Calu3 (cell line): Measurements from ENCODE around the gene NRG3. TPM values are rescaled to one million over a fixed set of nuclear protein-coding genes. Genes with fewer than 3 reads are reported as not detected.

Source experiments
- BruUV-seq: library from RNA; stranded (reverse); fragments of 400-500 nt; replicated peaks from 2 replicates; lab custom pipeline; 2021; lab: Mats Ljungman, UMichigan
- CTCF ChIA-PET: fragments of 300-600 bp; sonication (Branson Sonifier 250); formaldehyde crosslinking; loops from one replicate; lab custom pipeline; 2022; ENCODE audit warnings: antibody characterized with exemption; lab: Charles Lee
- DNase-seq: peaks from one replicate; pipeline ENCODE4 v3.0.0; 2022
- H3K27ac Mint-ChIP-seq: one replicate; pipeline ENCODE4 v1.8.0; 2022; ENCODE audit warnings: mixed read lengths; ENCODE audit not compliant: unreplicated experiment
- H3K27me3 Mint-ChIP-seq: one replicate; pipeline ENCODE4 v1.8.0; 2022; ENCODE audit warnings: mixed read lengths; ENCODE audit not compliant: unreplicated experiment
- H3K36me3 Mint-ChIP-seq: one replicate; pipeline ENCODE4 v1.8.0; 2022; ENCODE audit warnings: mild to moderate bottlenecking, moderate library complexity, mixed read lengths; ENCODE audit not compliant: insufficient read depth, unreplicated experiment
- H3K4me1 Mint-ChIP-seq: one replicate; pipeline ENCODE4 v1.8.0; 2022; ENCODE audit warnings: mild to moderate bottlenecking, low read depth, mixed read lengths; ENCODE audit not compliant: unreplicated experiment
- H3K4me3 Mint-ChIP-seq: one replicate; pipeline ENCODE4 v1.8.0; 2022; ENCODE audit warnings: mild to moderate bottlenecking, low read depth, moderate library complexity, mixed read lengths; ENCODE audit not compliant: unreplicated experiment
- H3K9me3 Mint-ChIP-seq: one replicate; pipeline ENCODE4 v1.8.0; 2022; ENCODE audit warnings: low read depth, mixed read lengths; ENCODE audit not compliant: unreplicated experiment
- CTCF ChIP-seq: fragments of 200-600 bp; IDR thresholded peaks from one replicate; pipeline ENCODE4 v1.8.0; 2022; ENCODE audit warnings: antibody characterized with exemption; ENCODE audit not compliant: unreplicated experiment
- intact Hi-C: fragments of 100-400 bp; cut with micrococcal nuclease; formaldehyde crosslinking; loops from one replicate; pipeline ENCODE4 v1.10.0; 2022; ENCODE audit not compliant: unreplicated experiment
- total RNA-seq: library from RNA; stranded (reverse); gene quantifications from 2 replicates; pipeline ENCODE4 v1.2.3, GENCODE V29; 2022

The NRG3 gene
- total RNA-seq, 1 experiment from 2014 or later = 46.3 TPM

- no peaks in the 10 kb centered on the region for H3K4me1 Mint-ChIP-seq
- H3K4me3 Mint-ChIP-seq = no peak overlapping the region
- no peaks in the 10 kb centered on the region for H3K27me3 Mint-ChIP-seq
- no peaks in the 10 kb centered on the region for H3K36me3 Mint-ChIP-seq
- no peak overlapping the region for H3K27ac Mint-ChIP-seq
- CTCF ChIA-PET = no interaction called here
- BruUV-seq = no TSS peak
- no peak for DNase-seq
- no peak for TF ChIP-seq CTCF
- no peaks in the 10 kb centered on the region for H3K9me3 Mint-ChIP-seq
- intact Hi-C loops = no loop called here
These were observed 84.0 kb downstream of the NRG3 start for GRCh38 chr10:81959016-81959415.

DNA sequence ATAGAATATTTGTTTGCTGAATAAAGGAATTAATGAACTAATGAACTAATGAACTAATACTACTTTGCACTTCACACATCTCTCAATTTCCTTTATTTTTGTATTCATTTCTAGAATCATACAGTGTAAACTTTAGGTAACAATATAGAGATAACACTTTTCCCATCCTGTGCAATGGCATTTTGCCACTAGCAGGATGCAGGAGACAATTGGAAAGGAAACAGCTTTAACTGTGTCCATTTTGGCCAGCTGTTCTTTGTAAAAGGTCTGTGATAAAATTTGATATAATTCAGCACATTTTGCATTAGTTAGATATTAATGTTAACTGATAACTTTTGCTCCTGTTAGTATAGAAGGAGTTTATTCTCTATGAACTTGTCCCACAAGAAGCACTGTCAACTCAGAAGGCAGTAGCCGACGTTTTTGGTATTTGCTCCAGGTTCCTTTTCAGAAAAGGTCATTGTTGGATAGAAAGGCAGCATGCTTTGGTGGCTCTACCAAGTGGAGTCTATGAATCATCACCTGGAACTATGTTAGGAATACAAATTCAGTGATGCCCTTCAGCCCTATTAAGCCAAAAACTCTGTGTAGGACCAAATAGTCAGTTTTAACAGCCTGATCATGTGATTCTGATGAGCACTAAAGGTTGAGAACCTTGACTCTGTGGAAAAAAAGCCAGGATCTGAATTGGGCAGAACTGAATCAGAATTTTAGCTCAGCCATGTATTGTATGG is 86.6 kb downstream of the NRG3 start:
- H3K4me3 Mint-ChIP-seq = no peak overlapping the region
- H3K27ac Mint-ChIP-seq = no peak overlapping the region
- CTCF ChIA-PET = no interaction called here
- H3K4me1 Mint-ChIP-seq = no peaks in the 10 kb centered on the region
- BruUV-seq = no TSS peak
- H3K27me3 Mint-ChIP-seq = no peaks in the 10 kb centered on the region
- DNase-seq = no peak
- no peaks in the 10 kb centered on the region for H3K36me3 Mint-ChIP-seq
- no peak for TF ChIP-seq CTCF
- no peaks in the 10 kb centered on the region for H3K9me3 Mint-ChIP-seq
- intact Hi-C loops = no loop called here

GRCh38 chr10:81963606-81964005 is 88.6 kb downstream of the NRG3 start:
- intact Hi-C loops = no loop called here

DNA sequence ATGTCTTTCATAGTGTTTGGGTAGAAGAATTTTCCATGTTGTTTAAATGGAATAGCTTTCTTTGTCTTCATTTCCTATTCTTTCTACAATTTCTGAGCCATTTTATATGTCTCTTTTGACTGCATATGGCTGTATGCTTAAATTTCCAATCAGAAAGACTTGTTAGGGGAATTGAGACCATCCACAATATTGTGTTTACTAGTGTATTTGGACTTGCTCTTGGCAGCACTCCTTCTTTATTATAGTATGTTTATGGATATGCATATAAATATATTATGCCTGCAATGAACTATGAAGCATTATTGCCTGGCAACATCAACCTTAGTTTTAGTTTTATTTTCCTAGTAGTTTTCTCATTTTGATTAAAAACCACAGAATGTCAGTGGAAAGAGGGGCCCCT is 92.7 kb downstream of the NRG3 start:
- no TSS peak for BruUV-seq
- no peaks in the 10 kb centered on the region for H3K4me1 Mint-ChIP-seq
- TF ChIP-seq CTCF = no peak
- H3K9me3 Mint-ChIP-seq = peaks cover 3% of the 10 kb centered on the region
- intact Hi-C loops = no loop called here
- H3K4me3 Mint-ChIP-seq = no peak overlapping the region
- no peaks in the 10 kb centered on the region for H3K27me3 Mint-ChIP-seq
- DNase-seq = no peak
- CTCF ChIA-PET = no interaction called here
- no peaks in the 10 kb centered on the region for H3K36me3 Mint-ChIP-seq
- no peak overlapping the region for H3K27ac Mint-ChIP-seq

More at GRCh38 chr10:81963606-81964005, 88.6 kb downstream of the NRG3 start:
- no peaks in the 10 kb centered on the region for H3K9me3 Mint-ChIP-seq
- no peaks in the 10 kb centered on the region for H3K36me3 Mint-ChIP-seq
- H3K27ac Mint-ChIP-seq = no peak overlapping the region
- no TSS peak for BruUV-seq
- CTCF ChIA-PET = interaction anchor here (0.7 kb wide), 1 partner anchor 149 kb away, joined by 5 read pairs; no protein-coding TSS in a partner anchor
- H3K4me1 Mint-ChIP-seq = no peaks in the 10 kb centered on the region
- no peaks in the 10 kb centered on the region for H3K27me3 Mint-ChIP-seq
- no peak for DNase-seq
- H3K4me3 Mint-ChIP-seq = no peak overlapping the region
- TF ChIP-seq CTCF = no peak
